ENCODE data around the gene SUN1. TPM values are rescaled to one million over a fixed set of nuclear protein-coding genes. Genes with fewer than 3 reads are reported as not detected.
"Not testable (repeated sequence)": the region's sequence is repeated elsewhere in the genome, so short reads cannot be mapped to it uniquely, and the experiment has no call there.

Gene SUN1
- total RNA-seq, 1 experiment from 2014 or later = 252 TPM

GRCh38 chr7:922334-923107 is 90.2 kb downstream of the SUN1 start:
- H3K27me3 Mint-ChIP-seq (ENCODE audit: unreplicated experiment) = no peaks in the 10 kb centered on the region
- intact Hi-C loops (cut with micrococcal nuclease; ENCODE audit: unreplicated experiment) = no loop called here
- H3K27ac Mint-ChIP-seq (ENCODE audit: unreplicated experiment) = peak overlapping the region; percentile 85
- peaks cover 67% of the 10 kb centered on the region for H3K4me1 Mint-ChIP-seq (ENCODE audit: low read depth, unreplicated experiment)
- peak overlapping the region; percentile 45 for H3K4me3 Mint-ChIP-seq (ENCODE audit: low read depth, unreplicated experiment)
- DNase-seq = no peak
- BruUV-seq (replicated peaks) = no TSS peak
- H3K9me3 Mint-ChIP-seq (ENCODE audit: low read depth, unreplicated experiment) = no peaks in the 10 kb centered on the region
- H3K36me3 Mint-ChIP-seq (ENCODE audit: insufficient read depth, unreplicated experiment) = peaks cover 84% of the 10 kb centered on the region
- TF ChIP-seq CTCF (IDR thresholded peaks at IDR 0.05; ENCODE audit: unreplicated experiment) = no peak
- CTCF ChIA-PET = interaction anchor here (1.1 to 1.3 kb wide), 3 partner anchors 8 to 30 kb away, joined by 5 to 9 read pairs (median 8); no protein-coding TSS in a partner anchor

DNA sequence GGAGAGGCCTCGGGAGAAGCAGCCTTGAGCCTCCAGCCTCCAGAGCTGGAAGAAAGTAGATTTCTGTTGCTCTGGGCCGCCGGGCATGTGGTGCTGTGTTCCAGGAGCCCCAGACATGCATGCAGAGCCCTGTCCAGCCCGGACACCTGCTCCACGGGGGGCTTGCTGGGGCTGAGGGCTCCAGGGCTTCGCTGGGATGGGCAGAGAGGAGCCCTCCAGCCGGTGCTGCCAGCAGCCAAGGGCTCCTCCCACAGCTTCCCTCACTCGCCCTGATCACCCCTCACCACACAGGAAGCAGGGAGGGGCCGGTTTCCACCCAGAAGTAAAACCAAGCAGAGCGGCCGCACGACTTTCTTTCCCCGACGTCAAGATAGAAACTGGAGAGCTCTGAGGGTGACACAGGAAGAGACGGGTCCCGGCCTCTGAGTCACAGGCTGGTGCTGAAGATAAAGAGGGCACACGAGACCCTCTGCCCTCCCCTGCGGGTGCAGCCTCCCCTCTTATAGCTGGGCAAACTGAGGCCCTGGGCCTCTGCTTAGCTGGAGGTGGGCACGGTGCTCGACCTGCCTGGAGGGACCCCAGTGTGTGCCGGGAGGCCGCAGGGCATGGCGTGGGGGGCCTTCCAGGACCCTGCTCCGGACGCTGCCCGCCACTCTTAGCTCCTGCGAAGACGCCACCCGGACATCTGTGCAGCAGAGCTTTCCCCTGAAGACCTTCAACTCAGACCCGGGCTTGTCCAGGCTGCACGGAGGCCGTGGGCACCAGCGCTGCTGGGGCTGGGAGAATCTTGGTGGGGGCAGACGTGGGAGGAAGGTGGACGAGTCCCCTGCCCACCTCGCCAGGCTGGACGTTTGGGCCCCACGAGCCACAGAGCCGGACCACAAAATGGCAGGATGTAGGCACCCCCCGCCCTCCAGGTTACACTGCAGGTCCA is 91.1 kb downstream of the SUN1 start:
- Mint-ChIP-seq H3K9me3 (ENCODE audit: low read depth, unreplicated experiment) (no peaks in the 10 kb centered on the region), H3K36me3 (ENCODE audit: insufficient read depth, unreplicated experiment) (peaks cover 84% of the 10 kb centered on the region), H3K4me1 (ENCODE audit: low read depth, unreplicated experiment) (peaks cover 75% of the 10 kb centered on the region), H3K27me3 (ENCODE audit: unreplicated experiment) (no peaks in the 10 kb centered on the region), H3K27ac (ENCODE audit: unreplicated experiment) (peak overlapping the region; percentile 85), H3K4me3 (ENCODE audit: low read depth, unreplicated experiment) (peak overlapping the region; percentile 45)
- peak; percentile 92 for DNase-seq
- BruUV-seq (replicated peaks) = TSS peak; percentile 49
- CTCF ChIA-PET = interaction anchor here (0.7 to 1.3 kb wide), 4 partner anchors 9 to 312 kb away, joined by 3 to 9 read pairs (median 6); no protein-coding TSS in a partner anchor
- no peak for TF ChIP-seq CTCF (IDR thresholded peaks at IDR 0.05; ENCODE audit: unreplicated experiment)
- intact Hi-C loops (cut with micrococcal nuclease; ENCODE audit: unreplicated experiment) = loop anchor here (1.0 kb wide), 1 partner anchor 26 kb away; no protein-coding TSS in a partner anchor

- CTCF ChIA-PET = interaction anchor here (0.7 to 1.6 kb wide), 4 partner anchors 10 to 311 kb away, joined by 3 to 9 read pairs (median 7); no protein-coding TSS in a partner anchor
- Mint-ChIP-seq H3K4me1 (ENCODE audit: low read depth, unreplicated experiment) (peaks cover 82% of the 10 kb centered on the region), H3K36me3 (ENCODE audit: insufficient read depth, unreplicated experiment) (peaks cover 85% of the 10 kb centered on the region), H3K4me3 (ENCODE audit: low read depth, unreplicated experiment) (peak overlapping the region; percentile 61), H3K27ac (ENCODE audit: unreplicated experiment) (peak overlapping the region; percentile 96)
- not testable (repeated sequence) for BruUV-seq (replicated peaks); H3K27me3 Mint-ChIP-seq (ENCODE audit: unreplicated experiment); DNase-seq; H3K9me3 Mint-ChIP-seq (ENCODE audit: low read depth, unreplicated experiment)
- intact Hi-C loops (cut with micrococcal nuclease; ENCODE audit: unreplicated experiment) = loop anchor here (1.0 kb wide), 1 partner anchor 25 kb away; no protein-coding TSS in a partner anchor
These were observed 91.8 kb downstream of the SUN1 start for GRCh38 chr7:924042-924441.

Other genes with a start within 250 kb of the SUN1 start
- gene DNAAF5, start 105.8 kb upstream of the SUN1 start, total RNA-seq (2022) = 54.0 and 57.2 TPM in 2 replicates
- gene PRKAR1B, start 105.2 kb upstream of the SUN1 start, total RNA-seq (2022) = 24.8 and 28.3 TPM in 2 replicates
- gene GET4, start 44.1 kb downstream of the SUN1 start, total RNA-seq (2022) = 145 and 167 TPM in 2 replicates
- gene ADAP1, start 122.2 kb downstream of the SUN1 start, total RNA-seq (2022) = 173 and 220 TPM in 2 replicates
- gene COX19, start 143.1 kb downstream of the SUN1 start, total RNA-seq (2022) = 37.4 and 39.1 TPM in 2 replicates
- 0.71 and 1.3 TPM in 2 replicates for gene CYP2W1, start 150.7 kb downstream of the SUN1 start, total RNA-seq (2022)
- 0.66 and 1.8 TPM in 2 replicates for gene GPR146, start 212.1 kb downstream of the SUN1 start, total RNA-seq (2022)